Trophoblast cell (in vitro differentiated cells and primary cell): ENCODE measurements around the gene PKP4.

Experiments used
- DNase-seq, 2 donors: peaks; one replicate each; pipeline ENCODE4 v3.0.0-alpha.2; 2016
- H2AFZ ChIP-seq: 2 replicates; pipeline ENCODE4 v1.6.1; 2013; ENCODE audit warnings: low read length, moderate library complexity, mild to moderate bottlenecking; ENCODE audit not compliant: insufficient read depth, poor library complexity
- H2AK5ac ChIP-seq: 2 replicates; pipeline ENCODE4 v1.6.1; 2013; ENCODE audit warnings: mild to moderate bottlenecking, low read length
- H2BK120ac ChIP-seq: 2 replicates; pipeline ENCODE4 v1.6.1; 2013; ENCODE audit warnings: low read length, mild to moderate bottlenecking, moderate library complexity; ENCODE audit not compliant: insufficient read depth, poor library complexity
- H2BK12ac ChIP-seq: 2 replicates; pipeline ENCODE4 v1.6.1; 2013; ENCODE audit warnings: mild to moderate bottlenecking, low read length, moderate library complexity
- H2BK5ac ChIP-seq: 2 replicates; pipeline ENCODE4 v1.6.1; 2013; ENCODE audit warnings: low read length, low read depth, moderate library complexity, mild to moderate bottlenecking; ENCODE audit not compliant: poor library complexity
- H3K14ac ChIP-seq: 2 replicates; pipeline ENCODE4 v1.6.1; 2013; ENCODE audit warnings: mild to moderate bottlenecking, low read length
- H3K18ac ChIP-seq: 2 replicates; pipeline ENCODE4 v1.6.1; 2013; ENCODE audit warnings: mild to moderate bottlenecking, low read length
- H3K23ac ChIP-seq: 2 replicates; pipeline ENCODE4 v1.6.1; 2013; ENCODE audit warnings: low read length
- H3K27ac ChIP-seq: 2 replicates; pipeline ENCODE4 v1.5.1; 2013; ENCODE audit warnings: low read depth, mild to moderate bottlenecking, inconsistent platforms, low read length, moderate library complexity
- H3K27me3 ChIP-seq: 2 replicates; pipeline ENCODE4 v1.6.1; 2013; ENCODE audit warnings: inconsistent platforms, mild to moderate bottlenecking, low read length, moderate library complexity; ENCODE audit not compliant: insufficient read depth
- H3K36me3 ChIP-seq, 2 experiments: 1 replicate in 1 of 2; 2 replicates in 1 of 2; pipeline ENCODE4 v1.6.1; 2013; ENCODE audit warnings: low read length in 2 of 2, mild to moderate bottlenecking in 2 of 2, moderate library complexity in 1 of 2; ENCODE audit not compliant: insufficient read depth in 2 of 2, control insufficient read depth in 1 of 2
- H3K4ac ChIP-seq: 2 replicates; pipeline ENCODE4 v1.6.1; 2013; ENCODE audit warnings: low read depth, mild to moderate bottlenecking, low read length, moderate library complexity
- H3K4me1 ChIP-seq, 2 experiments: 1 replicate in 1 of 2; 2 replicates in 1 of 2; pipeline ENCODE4 v1.6.1; 2013; ENCODE audit warnings: low read length in 2 of 2, mild to moderate bottlenecking in 2 of 2, moderate library complexity in 1 of 2; ENCODE audit not compliant: insufficient read depth in 2 of 2, control insufficient read depth in 1 of 2
- H3K4me2 ChIP-seq: 2 replicates; pipeline ENCODE4 v1.6.1; 2013; ENCODE audit warnings: inconsistent platforms, mild to moderate bottlenecking, low read length, moderate library complexity
- H3K4me3 ChIP-seq: 2 replicates; pipeline ENCODE4 v1.5.1; 2013; ENCODE audit warnings: mild to moderate bottlenecking, low read depth, low read length, inconsistent platforms
- H3K79me1 ChIP-seq: one replicate; pipeline ENCODE4 v1.6.1; 2013; ENCODE audit warnings: low read length
- H3K79me2 ChIP-seq: 2 replicates; pipeline ENCODE4 v1.6.1; 2013; ENCODE audit warnings: low read length, mild to moderate bottlenecking; ENCODE audit not compliant: control insufficient read depth, insufficient read depth, poor library complexity
- H3K9ac ChIP-seq: 2 replicates; pipeline ENCODE4 v1.6.1; 2013; ENCODE audit warnings: mild to moderate bottlenecking, low read length
- H3K9me3 ChIP-seq: 2 replicates; pipeline ENCODE4 v1.6.1; 2013; ENCODE audit warnings: low read depth, mild to moderate bottlenecking, control low read depth, inconsistent platforms, low read length; ENCODE audit not compliant: insufficient read depth
- H4K12ac ChIP-seq: 2 replicates; pipeline ENCODE4 v1.6.1; 2013; ENCODE audit warnings: low read depth, mild to moderate bottlenecking, low read length, moderate library complexity
- H4K8ac ChIP-seq: 2 replicates; pipeline ENCODE4 v1.6.1; 2013; ENCODE audit warnings: low read depth, mild to moderate bottlenecking, low read length, moderate library complexity
- H4K91ac ChIP-seq: one replicate; pipeline ENCODE4 v1.6.1; 2013; ENCODE audit warnings: low read depth, mild to moderate bottlenecking, low read length, moderate library complexity
- WGBS: extraction: QIAGEN DNeasy Blood & Tissue Kit; methylation state at CpG from one replicate; pipeline ENCODE4 v1.1.7; 2013; ENCODE audit warnings: missing lambda C conversion rate; ENCODE audit not compliant: insufficient read length, insufficient coverage; ENCODE audit errors: extremely low coverage; 5-methylcytosine and 5-hydroxymethylcytosine counted together

The PKP4 gene

DNA sequence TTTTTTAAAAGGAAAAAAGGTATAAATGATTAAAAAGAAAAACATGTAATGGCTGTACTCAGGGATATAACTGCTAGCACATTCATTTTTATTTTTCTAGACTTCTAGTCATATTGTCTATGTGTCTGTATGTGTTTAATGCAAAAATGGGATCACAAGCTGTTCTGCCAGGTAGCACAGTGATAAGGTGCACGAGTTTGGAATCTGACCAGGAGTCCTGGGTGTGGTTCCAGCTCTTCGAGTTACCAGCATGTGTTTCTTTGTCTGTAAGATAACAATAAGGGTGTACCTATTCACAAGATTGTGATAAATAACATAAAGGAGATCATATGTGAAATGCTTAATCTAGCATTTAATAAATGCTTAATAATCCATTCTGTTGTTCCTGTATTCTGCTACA lies 145.3 kb downstream of the PKP4 start:
- H3K4me2 ChIP-seq = no peak overlapping the region
- no peak overlapping the region for H2BK120ac ChIP-seq
- H2AFZ ChIP-seq = no peak overlapping the region
- peak in 1 of 2 donors; percentile 36 for DNase-seq
- H2BK12ac ChIP-seq = no peak overlapping the region
- H2AK5ac ChIP-seq = no peak overlapping the region
- H3K9me3 ChIP-seq = no peaks in the 10 kb centered on the region
- no peak overlapping the region for H2BK5ac ChIP-seq
- H4K91ac ChIP-seq = no peak overlapping the region
- H4K12ac ChIP-seq = no peak overlapping the region
- H3K23ac ChIP-seq = no peak overlapping the region
- whole genome bisulfite sequencing = no CpG with 5 or more reads among the region's 2 CpGs
- H3K79me1 ChIP-seq = no peaks in the 10 kb centered on the region
- H3K27ac ChIP-seq = no peak overlapping the region
- no peak overlapping the region for H3K9ac ChIP-seq
- no peak overlapping the region for H3K4me3 ChIP-seq
- H3K4ac ChIP-seq = no peak overlapping the region
- no peaks in the 10 kb centered on the region for H3K27me3 ChIP-seq
- no peaks in the 10 kb centered on the region for H3K79me2 ChIP-seq
- H3K4me1 ChIP-seq = peaks cover 0 to 3% of the 10 kb centered on the region in 2 experiments
- peaks cover 0 to 1% of the 10 kb centered on the region in 2 experiments for H3K36me3 ChIP-seq
- no peak overlapping the region for H3K14ac ChIP-seq
- H3K18ac ChIP-seq = no peak overlapping the region
- no peak overlapping the region for H4K8ac ChIP-seq

DNA sequence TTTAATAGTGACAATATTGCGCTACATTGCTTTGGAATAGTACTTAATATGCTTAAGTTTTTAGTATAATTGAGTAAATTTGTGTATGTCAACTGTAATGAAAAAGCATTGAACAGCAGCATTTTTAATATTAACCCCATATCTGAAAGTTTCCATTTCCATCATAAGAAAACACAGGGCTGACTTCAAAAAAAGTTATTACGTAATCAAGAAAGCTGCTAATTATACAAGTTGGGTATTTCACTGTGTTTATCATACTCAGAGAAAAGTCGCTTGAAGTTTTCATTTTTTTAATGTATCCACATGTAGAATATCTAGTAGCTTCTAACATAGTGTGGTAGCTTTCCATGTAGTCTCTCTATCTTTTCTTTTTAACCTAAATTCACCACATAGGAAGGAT lies 146.5 kb downstream of the PKP4 start:
- H3K14ac ChIP-seq = no peak overlapping the region
- no peak overlapping the region for H3K4ac ChIP-seq
- no peak overlapping the region for H4K12ac ChIP-seq
- no peak overlapping the region for H2AFZ ChIP-seq
- no peak overlapping the region for H2BK5ac ChIP-seq
- WGBS = no CpG with 5 or more reads among the region's 3 CpGs
- no peak overlapping the region for H3K4me3 ChIP-seq
- H3K36me3 ChIP-seq = peaks cover 0 to 1% of the 10 kb centered on the region in 2 experiments
- DNase-seq = no peak
- H3K4me2 ChIP-seq = no peak overlapping the region
- no peak overlapping the region for H3K23ac ChIP-seq
- no peak overlapping the region for H4K91ac ChIP-seq
- H2BK120ac ChIP-seq = no peak overlapping the region
- no peak overlapping the region for H3K27ac ChIP-seq
- H3K4me1 ChIP-seq = peaks cover 0 to 3% of the 10 kb centered on the region in 2 experiments
- H4K8ac ChIP-seq = no peak overlapping the region
- H2AK5ac ChIP-seq = no peak overlapping the region
- no peaks in the 10 kb centered on the region for H3K79me2 ChIP-seq
- no peak overlapping the region for H3K18ac ChIP-seq
- H2BK12ac ChIP-seq = no peak overlapping the region
- no peaks in the 10 kb centered on the region for H3K27me3 ChIP-seq
- no peaks in the 10 kb centered on the region for H3K79me1 ChIP-seq
- no peaks in the 10 kb centered on the region for H3K9me3 ChIP-seq
- no peak overlapping the region for H3K9ac ChIP-seq

DNA sequence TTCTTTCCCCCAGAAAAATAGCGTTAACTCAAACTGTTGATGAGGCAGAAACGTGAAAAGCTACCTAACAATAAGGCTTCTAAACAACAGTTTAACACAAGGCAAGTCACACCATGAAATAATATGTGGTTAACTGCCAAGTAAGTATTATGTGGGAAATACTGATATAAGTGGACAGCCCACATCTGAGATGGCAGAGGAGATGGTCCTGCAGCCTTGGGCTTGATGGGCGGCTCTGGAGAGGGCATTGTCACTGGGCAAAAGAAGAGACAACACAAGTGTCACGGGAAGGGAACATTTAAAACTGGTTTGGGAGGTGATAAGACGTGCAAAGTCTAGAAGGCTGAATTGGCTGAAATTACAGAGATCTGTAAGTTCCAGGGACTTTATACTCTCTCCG lies 147.2 kb downstream of the PKP4 start:
- H3K9ac ChIP-seq = no peak overlapping the region
- H3K79me2 ChIP-seq = no peaks in the 10 kb centered on the region

GRCh38 chr2:158610059-158610458 lies 153.3 kb downstream of the PKP4 start:
- Histone ChIP-seq H4K12ac (no peak overlapping the region), H3K79me1 (no peaks in the 10 kb centered on the region)
- no CpG with 5 or more reads among the region's 4 CpGs for WGBS

More for the DNA sequence above, 147.2 kb downstream of the PKP4 start:
- Histone ChIP-seq H2BK120ac (no peak overlapping the region), H3K27me3 (no peaks in the 10 kb centered on the region), H4K12ac (no peak overlapping the region), H3K36me3 (peaks cover 0 to 1% of the 10 kb centered on the region in 2 experiments), H3K4ac (no peak overlapping the region), H4K8ac (no peak overlapping the region), H2AK5ac (no peak overlapping the region), H3K4me2 (no peak overlapping the region), H3K79me1 (no peaks in the 10 kb centered on the region), H3K23ac (no peak overlapping the region), H3K4me1 (peaks cover 0 to under 1% of the 10 kb centered on the region in 2 experiments), H3K14ac (no peak overlapping the region), H3K9me3 (no peaks in the 10 kb centered on the region), H2BK12ac (no peak overlapping the region), H3K4me3 (no peak overlapping the region), H2AFZ (no peak overlapping the region), H3K27ac (no peak overlapping the region), H2BK5ac (no peak overlapping the region), H4K91ac (no peak overlapping the region), H3K18ac (no peak overlapping the region)
- no peak for DNase-seq
- no CpG with 5 or more reads among the region's 6 CpGs for WGBS

More at GRCh38 chr2:158610059-158610458, 153.3 kb downstream of the PKP4 start:
- H2BK12ac ChIP-seq = no peak overlapping the region
- H2AK5ac ChIP-seq = no peak overlapping the region
- H2BK120ac ChIP-seq = no peak overlapping the region
- H3K36me3 ChIP-seq = no peaks in the 10 kb centered on the region
- H3K9me3 ChIP-seq = no peaks in the 10 kb centered on the region
- no peaks in the 10 kb centered on the region for H3K79me2 ChIP-seq
- no peak overlapping the region for H4K8ac ChIP-seq
- H3K27ac ChIP-seq = no peak overlapping the region
- H3K4ac ChIP-seq = no peak overlapping the region
- H3K23ac ChIP-seq = no peak overlapping the region
- H3K4me2 ChIP-seq = no peak overlapping the region
- no peak overlapping the region for H4K91ac ChIP-seq
- H2BK5ac ChIP-seq = no peak overlapping the region
- DNase-seq = no peak
- H3K14ac ChIP-seq = no peak overlapping the region
- H3K4me3 ChIP-seq = no peak overlapping the region
- no peaks in the 10 kb centered on the region for H3K4me1 ChIP-seq
- no peaks in the 10 kb centered on the region for H3K27me3 ChIP-seq
- no peak overlapping the region for H2AFZ ChIP-seq
- no peak overlapping the region for H3K18ac ChIP-seq
- H3K9ac ChIP-seq = no peak overlapping the region
